ENCODE results near the gene PLXNC1. TPM values are rescaled to one million over a fixed set of nuclear protein-coding genes. Genes with fewer than 3 reads are reported as not detected.

Gene PLXNC1
- total and polyA plus RNA-seq, 8 donors = 0.40 to 16.5 (median 2.6) TPM

GRCh38 chr12:94135896-94136295, 12.5 kb upstream of the PLXNC1 start:
- no peak overlapping the region for H3K27ac ChIP-seq

GRCh38 chr12:94139816-94140215, 8.6 kb upstream of the PLXNC1 start:
- intact Hi-C loops (cut with DNase I; ENCODE audit: low total_unique reads) = loop anchor here (10.0 kb wide), 1 partner anchor 295 kb away; no protein-coding TSS in a partner anchor
- Histone ChIP-seq H3K9me3 (no peaks in the 10 kb centered on the region), H3K27ac (no peak overlapping the region), H3K4me3 (no peak overlapping the region), H3K4me1 (no peaks in the 10 kb centered on the region), H3K36me3 (no peaks in the 10 kb centered on the region), H3K27me3 (peaks cover 0 to 12% (median 0%) of the 10 kb centered on the region in 3 donors)
- 87 to 94% (median 92%) methylated on average over 13 to 21 of the region's 21 CpGs for WGBS, 5 donors
- no peak for DNase-seq
- TF ChIP-seq POLR2A (IDR thresholded peaks at IDR 0.05) (no peak), CTCF (IDR thresholded peaks at IDR 0.05) (no peak)

More at GRCh38 chr12:94135896-94136295, 12.5 kb upstream of the PLXNC1 start:
- H3K4me3 ChIP-seq = no peak overlapping the region
- whole genome bisulfite sequencing, 5 donors = 86 to 100% (median 94%) methylated on average over 1 of the region's 1 CpG
- no peaks in the 10 kb centered on the region for H3K27me3 ChIP-seq
- intact Hi-C loops (cut with DNase I; ENCODE audit: low total_unique reads) = loop anchor here (2.0 kb wide), 1 partner anchor 399 kb away; no protein-coding TSS in a partner anchor
- no peaks in the 10 kb centered on the region for H3K36me3 ChIP-seq
- H3K4me1 ChIP-seq = no peaks in the 10 kb centered on the region
- no peak for TF ChIP-seq POLR2AphosphoS5 (IDR thresholded peaks at IDR 0.05)
- no peak for TF ChIP-seq CTCF (IDR thresholded peaks at IDR 0.05)
- no peak for TF ChIP-seq EP300 (IDR thresholded peaks at IDR 0.05)
- TF ChIP-seq POLR2A (IDR thresholded peaks at IDR 0.05) = no peak
- H3K9me3 ChIP-seq = no peaks in the 10 kb centered on the region
- DNase-seq = no peak

- DNase-seq = peak; percentile 28 to 56
- Histone ChIP-seq H3K9me3 (no peaks in the 10 kb centered on the region), H3K4me3 (no peak overlapping the region), H3K36me3 (no peaks in the 10 kb centered on the region), H3K27me3 (peaks cover 0 to 12% (median 0%) of the 10 kb centered on the region in 3 donors), H3K27ac (no peak overlapping the region), H3K4me1 (peaks cover 0 to 1% (median 0%) of the 10 kb centered on the region in 4 donors)
- 84 to 91% (median 89%) methylated on average over 13 of the region's 13 CpGs for WGBS, 5 donors
- TF ChIP-seq POLR2A (IDR thresholded peaks at IDR 0.05) (no peak), EP300 (IDR thresholded peaks at IDR 0.05) (no peak), POLR2AphosphoS5 (IDR thresholded peaks at IDR 0.05) (no peak), CTCF (IDR thresholded peaks at IDR 0.05) (no peak)
- intact Hi-C loops (cut with DNase I; ENCODE audit: low total_unique reads) = loop anchor here (10.0 kb wide), 1 partner anchor 294 kb away; no protein-coding TSS in a partner anchor
Measured at GRCh38 chr12:94140556-94140955, 7.8 kb upstream of the PLXNC1 start.

- Histone ChIP-seq H3K36me3 (no peaks in the 10 kb centered on the region), H3K9me3 (no peaks in the 10 kb centered on the region), H3K4me1 (peaks cover 0 to 7% (median 0%) of the 10 kb centered on the region in 4 donors), H3K27me3 (peaks cover 0 to 12% (median 1%) of the 10 kb centered on the region in 3 donors), H3K27ac (no peak overlapping the region), H3K4me3 (no peak overlapping the region)
- no peak for TF ChIP-seq POLR2AphosphoS5 (IDR thresholded peaks at IDR 0.05)
- intact Hi-C loops (cut with DNase I; ENCODE audit: low total_unique reads) = loop anchor here (10.0 kb wide), 1 partner anchor 294 kb away; no protein-coding TSS in a partner anchor
- DNase-seq = no peak
- WGBS, 5 donors = 81 to 95% (median 90%) methylated on average over 14 to 15 of the region's 15 CpGs
Measured at GRCh38 chr12:94141004-94141764, 7.2 kb upstream of the PLXNC1 start.

GRCh38 chr12:94141892-94142291, 6.5 kb upstream of the PLXNC1 start:
- intact Hi-C loops (cut with DNase I; ENCODE audit: low total_unique reads) = loop anchor here (10.0 kb wide), 1 partner anchor 293 kb away; no protein-coding TSS in a partner anchor
- TF ChIP-seq POLR2AphosphoS5 (IDR thresholded peaks at IDR 0.05) (no peak), POLR2A (IDR thresholded peaks at IDR 0.05) (no peak), CTCF (IDR thresholded peaks at IDR 0.05) (no peak), EP300 (IDR thresholded peaks at IDR 0.05) (no peak)
- WGBS, 5 donors = 79 to 86% (median 82%) methylated on average over 3 of the region's 3 CpGs

More at GRCh38 chr12:94141892-94142291, 6.5 kb upstream of the PLXNC1 start:
- Histone ChIP-seq H3K27me3 (peaks cover 0 to 18% (median 4%) of the 10 kb centered on the region in 3 donors), H3K27ac (no peak overlapping the region), H3K4me3 (no peak overlapping the region), H3K9me3 (no peaks in the 10 kb centered on the region), H3K4me1 (peaks cover 0 to 7% (median 0%) of the 10 kb centered on the region in 4 donors), H3K36me3 (no peaks in the 10 kb centered on the region)
- DNase-seq = no peak
